HepG2 (cell line): ENCODE measurements around the gene CCDC8. TPM values are rescaled to one million over a fixed set of nuclear protein-coding genes. Genes with fewer than 3 reads are reported as not detected.

ENCODE experiments used
- ATAC-seq: fragments of 200-7000 bp; cut with Tn5 transposase; 3 replicates; pipeline ENCODE4 v1.9.1; 2020; ENCODE audit warnings: mild to moderate bottlenecking, moderate library complexity
- BruUV-seq: library from RNA; stranded (reverse); fragments of 400-500 nt; replicated peaks from 2 replicates; lab custom pipeline; 2021; lab: Mats Ljungman, UMichigan
- CTCF ChIA-PET: fragments of 300-600 bp; formaldehyde crosslinking; extraction: SDS; loops from one replicate; lab custom pipeline; 2021; ENCODE audit warnings: low total read pairs, inconsistent platforms, low intra/inter-chr PET ratio; lab: Yijun Ruan, JAX
- POLR2A ChIA-PET: fragments of 350-600 bp; sonication (Branson Sonifier 250); formaldehyde crosslinking; loops from one replicate; lab custom pipeline; 2020; ENCODE audit warnings: antibody characterized with exemption, inconsistent platforms; lab: Yijun Ruan, JAX
- DNase-seq: peaks from one replicate; pipeline ENCODE4 v3.0.0-alpha.2; 2015; ENCODE audit warnings: low spot score
- FAIRE-seq: peaks from 3 replicates; lab custom pipeline; 2011; peaks lifted over from hg19 to GRCh38; lab: Jason Lieb, UNC
- H2AFZ ChIP-seq: one replicate; pipeline ENCODE4 v1.6.1; 2011; ENCODE audit warnings: low read length, inconsistent platforms
- H3K27ac ChIP-seq: fragments of 300-600 bp; 3 replicates; pipeline ENCODE4 v1.8.0; 2011; ENCODE audit warnings: mixed run types, mild to moderate bottlenecking, mixed read lengths, low read length, inconsistent platforms; ENCODE audit not compliant: insufficient read depth; ENCODE audit errors: extremely low read length
- H3K27me3 ChIP-seq, 2 experiments: fragments of 200-600 bp in 1 of 2; 2 replicates in 1 of 2; 3 replicates in 1 of 2; pipeline versions ENCODE4 v1.6.0 to v1.8.0; 2011; ENCODE audit warnings: low read length in 2 of 2, mild to moderate bottlenecking in 2 of 2, moderate library complexity in 2 of 2, inconsistent platforms in 1 of 2; ENCODE audit not compliant: insufficient read depth in 2 of 2, control insufficient read depth in 1 of 2
- H3K36me3 ChIP-seq, 2 experiments: fragments of 200-600 bp in 1 of 2; replicated peaks in 1 of 2; 2 replicates in 1 of 2; 3 replicates in 1 of 2; pipeline versions ENCODE4 v1.5.1 to v1.8.0; 2011; ENCODE audit warnings: low read length in 2 of 2, inconsistent platforms in 1 of 2; ENCODE audit not compliant: insufficient read depth in 2 of 2, control insufficient read depth in 1 of 2
- H3K4me1 ChIP-seq: 2 replicates; pipeline ENCODE4 v1.5.1; 2012; ENCODE audit warnings: low read length, inconsistent platforms; ENCODE audit not compliant: insufficient read depth
- H3K4me2 ChIP-seq: 2 replicates; pipeline ENCODE4 v1.6.0; 2011; ENCODE audit warnings: low read depth, low read length, inconsistent platforms
- H3K4me3 ChIP-seq, 3 experiments: fragments of 200-600 bp in 1 of 3; sonication (generic), shearing (Covaris generic) in 1 of 3; replicated peaks in 1 of 3; 2 replicates each; pipeline ENCODE4 v1.5.1; 2011 to 2016; ENCODE audit warnings: low read length in 3 of 3, inconsistent platforms in 2 of 3, low read depth in 2 of 3, mild to moderate bottlenecking in 2 of 3, control low read depth in 1 of 3, mixed read lengths in 1 of 3; ENCODE audit not compliant: insufficient read depth in 1 of 3
- H3K79me2 ChIP-seq: one replicate; pipeline ENCODE4 v1.6.1; 2011; ENCODE audit warnings: low read length, inconsistent platforms; ENCODE audit not compliant: insufficient read depth
- H3K9ac ChIP-seq: 2 replicates; pipeline ENCODE4 v1.6.0; 2011; ENCODE audit warnings: mild to moderate bottlenecking, low read depth, low read length, inconsistent platforms; ENCODE audit not compliant: insufficient read depth
- H3K9me3 ChIP-seq: 2 replicates; pipeline ENCODE4 v1.5.1; 2012; ENCODE audit warnings: mild to moderate bottlenecking, low read length
- H4K20me1 ChIP-seq: 2 replicates; pipeline ENCODE4 v1.6.0; 2011; ENCODE audit warnings: inconsistent platforms, mild to moderate bottlenecking, low read length, moderate library complexity; ENCODE audit not compliant: insufficient read depth
- KDM1A ChIP-seq: IDR thresholded peaks from 2 replicates; pipeline ENCODE4 v1.6.1; 2016; ENCODE audit warnings: missing compliant biosample characterization
- SIN3B ChIP-seq: fragments of 150-350 bp; IDR thresholded peaks from 2 replicates; pipeline ENCODE4 v1.6.1; 2014; ENCODE audit warnings: low read length
- ZMYM3 ChIP-seq: sonication (generic); formaldehyde crosslinking; IDR thresholded peaks from 2 replicates; pipeline ENCODE4 v1.5.1; 2020; ENCODE audit warnings: mild to moderate bottlenecking, missing genetic modification reagents
- ZNF143 ChIP-seq: sonication (generic); formaldehyde crosslinking; IDR thresholded peaks from 2 replicates; pipeline ENCODE4 v1.4.0; 2020; ENCODE audit warnings: missing genetic modification reagents
- ZNF33A ChIP-seq: sonication (generic); formaldehyde crosslinking; IDR thresholded peaks from 2 replicates; pipeline ENCODE4 v1.5.1; 2020; ENCODE audit warnings: missing genetic modification reagents, mild to moderate bottlenecking, moderate library complexity, borderline replicate concordance
- ZNF629 ChIP-seq: sonication (generic); formaldehyde crosslinking; conservative IDR thresholded peaks from 2 replicates; pipeline ENCODE4 v1.5.0; 2020; ENCODE audit warnings: missing genetic modification reagents
- ZNF768 ChIP-seq: sonication (generic); formaldehyde crosslinking; IDR thresholded peaks from 2 replicates; pipeline ENCODE4 v1.4.0; 2020; ENCODE audit warnings: missing genetic modification reagents
- ZNF83 ChIP-seq: sonication (generic); formaldehyde crosslinking; IDR thresholded peaks from 2 replicates; pipeline ENCODE4 v1.4.0; 2020; ENCODE audit warnings: missing genetic modification reagents, mild to moderate bottlenecking, borderline replicate concordance
- WGBS: methylation state at CpG from one replicate; pipeline ENCODE4 v1.1.6; 2017; ENCODE audit warnings: low lambda C conversion rate; 5-methylcytosine and 5-hydroxymethylcytosine counted together
- in situ Hi-C: cut with HindIII; loops from 2 replicates; pipeline ENCODE4 v1.10.0; 2017; ENCODE audit warnings: low pct_unique_long_range_greater_than_20kb; ENCODE audit not compliant: extremely low pct_ligation_motif_present
- intact Hi-C: fragments of 100-400 bp; cut with micrococcal nuclease; formaldehyde crosslinking; loops from one replicate; pipeline ENCODE4 v1.10.0; 2022; ENCODE audit not compliant: unreplicated experiment
- polyA plus RNA-seq, 8 experiments: library from polyadenylated mRNA; depleted of rRNA in 3 of 8; stranded (reverse) in 7 of 8; unstranded in 1 of 8; fragments of >200 nt; fragmentation: Illumina TruSeq in 4 of 8; extraction: Trizol in 4 of 8; gene quantifications; 2 replicates each; pipeline versions ENCODE4 v1.2.1 to v1.2.3, GENCODE V29; 2011 to 2016; ENCODE audit warnings: low read depth in 4 of 8, missing spikeins in 1 of 8, mixed read lengths in 1 of 8; ENCODE audit not compliant: insufficient read depth in 1 of 8
- total RNA-seq, 5 experiments: library from RNA; depleted of rRNA; stranded (reverse); fragments of >200 nt; fragmentation: Illumina TruSeq; extraction: Trizol; gene quantifications; 2 replicates each; pipeline ENCODE4 v1.2.3, GENCODE V29; 2016; ENCODE audit warnings: low read depth in 1 of 5

Gene CCDC8
- total and polyA plus RNA-seq, 2 of the 13 experiments (the other 11 are each of a cell fraction or from before 2014, with no cell fraction given): 0.04 TPM; not detected in 1

GRCh38 chr19:46394402-46394797 is 19.0 kb downstream of the CCDC8 start:
- POLR2A ChIA-PET: no interaction called here
- 96% methylated on average over 5 of the region's 5 CpGs for WGBS
- FAIRE-seq (no peak), DNase-seq (no peak), ATAC-seq (no peak)
- H3K4me2 ChIP-seq: no peak overlapping the region
- H3K27ac ChIP-seq: no peak overlapping the region
- BruUV-seq: no TSS peak
- H3K4me3 ChIP-seq: no peak overlapping the region
- no peaks in the 10 kb centered on the region for H4K20me1 ChIP-seq
- in situ Hi-C loops: loop anchor here (10.0 kb wide), 1 partner anchor 110 kb away; no protein-coding TSS in a partner anchor
- H3K27me3 ChIP-seq: no peaks in the 10 kb centered on the region
- H3K4me1 ChIP-seq: no peaks in the 10 kb centered on the region
- TF ChIP-seq ZNF33A (no peak), ZNF143 (CRISPR knock-in tag) (no peak), SIN3B (no peak), ZNF83 (CRISPR knock-in tag) (no peak), KDM1A (CRISPR knock-in tag) (0 out of 2 replicates have a peak, but pooled peaks have one; percentile 43), ZNF629 (CRISPR knock-in tag) (peak; percentile 84), ZNF768 (CRISPR knock-in tag) (peak; percentile 93), ZMYM3 (CRISPR knock-in tag) (peak; percentile 26; the same call in 1 of the 2 replicates)
- TF ChIP-seq, all 625 proteins: peak for 4
- no peak overlapping the region for H2AFZ ChIP-seq
- intact Hi-C loops: loop anchor here (2.0 kb wide), 1 partner anchor 92 kb away; no protein-coding TSS in a partner anchor
- no peaks in the 10 kb centered on the region for H3K79me2 ChIP-seq
- H3K36me3 ChIP-seq: peaks cover 5 to 17% of the 10 kb centered on the region in 2 experiments; a peak in 4 of 5 replicates
- CTCF ChIA-PET: interaction anchor here (1.0 to 3.3 kb wide), 3 partner anchors 79 to 119 kb away, joined by 5 to 96 read pairs (median 59); no protein-coding TSS in a partner anchor
- H3K9me3 ChIP-seq: no peaks in the 10 kb centered on the region
- no peak overlapping the region for H3K9ac ChIP-seq
